ENCODE data around the gene ZMIZ1. TPM values are rescaled to one million over a fixed set of nuclear protein-coding genes. Genes with fewer than 3 reads are reported as not detected.

Gene ZMIZ1
- total RNA-seq, 4 donors from 2014 or later: 65.5 to 88.2 (median 69.3) TPM

- DNase-seq (ENCODE audit: low spot score in 2 of 2): no peak
- Histone ChIP-seq H3K36me3 (no peaks in the 10 kb centered on the region), H3K4me3 (no peak overlapping the region), H3K4me1 (no peaks in the 10 kb centered on the region), H3K27ac (no peak overlapping the region), H3K27me3 (no peaks in the 10 kb centered on the region), H3K9me3 (no peaks in the 10 kb centered on the region)
- TF ChIP-seq POLR2A (IDR thresholded peaks at IDR 0.05): no peak
- TF ChIP-seq CTCF (IDR thresholded peaks at IDR 0.05): no peak
- TF ChIP-seq EP300 (IDR thresholded peaks at IDR 0.05): no peak
- 47 to 49% methylated on average over 5 of the region's 5 CpGs for WGBS, 2 donors
Measured at GRCh38 chr10:79038841-79039201, 29.9 kb upstream of the ZMIZ1 start.

GRCh38 chr10:79042639-79043411 is 25.9 kb upstream of the ZMIZ1 start:
- TF ChIP-seq EP300 (IDR thresholded peaks at IDR 0.05) (no peak), POLR2A (IDR thresholded peaks at IDR 0.05) (no peak), CTCF (IDR thresholded peaks at IDR 0.05) (no peak)
- Histone ChIP-seq H3K27ac (no peak overlapping the region), H3K36me3 (no peaks in the 10 kb centered on the region), H3K4me3 (no peak overlapping the region), H3K27me3 (no peaks in the 10 kb centered on the region), H3K4me1 (peaks cover 0 to 13% (median 7%) of the 10 kb centered on the region in 4 donors), H3K9me3 (no peaks in the 10 kb centered on the region)
- no peak for DNase-seq (ENCODE audit: low spot score in 2 of 2)
- 76 to 89% methylated on average over 3 of the region's 3 CpGs for WGBS, 2 donors

GRCh38 chr10:79044036-79044632 is 24.6 kb upstream of the ZMIZ1 start:
- WGBS, 2 donors: 91 to 97% methylated on average over 5 of the region's 5 CpGs
- no peak for DNase-seq (ENCODE audit: low spot score in 2 of 2)

GRCh38 chr10:79044846-79045245 is 23.9 kb upstream of the ZMIZ1 start:
- Histone ChIP-seq H3K9me3 (no peaks in the 10 kb centered on the region), H3K36me3 (no peaks in the 10 kb centered on the region), H3K4me3 (no peak overlapping the region), H3K27me3 (no peaks in the 10 kb centered on the region), H3K27ac (no peak overlapping the region), H3K4me1 (peaks cover 0 to 28% (median 17%) of the 10 kb centered on the region in 4 donors)
- TF ChIP-seq CTCF (IDR thresholded peaks at IDR 0.05) (no peak), EP300 (IDR thresholded peaks at IDR 0.05) (no peak), POLR2A (IDR thresholded peaks at IDR 0.05) (no peak)
- no peak for DNase-seq (ENCODE audit: low spot score in 2 of 2)
- 75 to 85% methylated on average over 3 to 4 of the region's 4 CpGs for WGBS, 2 donors

More at GRCh38 chr10:79044036-79044632, 24.6 kb upstream of the ZMIZ1 start:
- H3K9me3 ChIP-seq: no peaks in the 10 kb centered on the region
- no peak overlapping the region for H3K4me3 ChIP-seq
- TF ChIP-seq EP300 (IDR thresholded peaks at IDR 0.05) (no peak), POLR2A (IDR thresholded peaks at IDR 0.05) (no peak), CTCF (IDR thresholded peaks at IDR 0.05) (no peak)
- peaks cover 0 to 27% (median 17%) of the 10 kb centered on the region in 4 donors for H3K4me1 ChIP-seq
- no peaks in the 10 kb centered on the region for H3K27me3 ChIP-seq
- H3K27ac ChIP-seq: no peak overlapping the region
- H3K36me3 ChIP-seq: no peaks in the 10 kb centered on the region

- no peak overlapping the region for H3K27ac ChIP-seq
- H3K4me1 ChIP-seq: peaks cover 0 to 29% (median 18%) of the 10 kb centered on the region in 4 donors
- H3K4me3 ChIP-seq: no peak overlapping the region
- TF ChIP-seq EP300 (IDR thresholded peaks at IDR 0.05): no peak
- TF ChIP-seq POLR2A (IDR thresholded peaks at IDR 0.05): no peak
- TF ChIP-seq CTCF (IDR thresholded peaks at IDR 0.05): no peak
- no peaks in the 10 kb centered on the region for H3K27me3 ChIP-seq
- no peak for DNase-seq (ENCODE audit: low spot score in 2 of 2)
- H3K9me3 ChIP-seq: no peaks in the 10 kb centered on the region
- H3K36me3 ChIP-seq: no peaks in the 10 kb centered on the region
- 80 to 83% methylated on average over 9 of the region's 9 CpGs for WGBS, 2 donors
Measured at GRCh38 chr10:79045566-79046175, 23.1 kb upstream of the ZMIZ1 start.
